Hepatic stellate cell (primary cell): Measurements from ENCODE around the gene ZNF324B.
"Not testable (repeated sequence)": the region's sequence is repeated elsewhere in the genome, so short reads cannot be mapped to it uniquely, and the experiment has no call there.

Experiments
- DNase-seq: peaks from one replicate; pipeline ENCODE4 v3.0.0; 2011; ENCODE audit warnings: low spot score

ZNF324B gene

GRCh38 chr19:58455306-58455705 is 3.9 kb downstream of the ZNF324B start:
- DNase-seq, result no peak

DNA sequence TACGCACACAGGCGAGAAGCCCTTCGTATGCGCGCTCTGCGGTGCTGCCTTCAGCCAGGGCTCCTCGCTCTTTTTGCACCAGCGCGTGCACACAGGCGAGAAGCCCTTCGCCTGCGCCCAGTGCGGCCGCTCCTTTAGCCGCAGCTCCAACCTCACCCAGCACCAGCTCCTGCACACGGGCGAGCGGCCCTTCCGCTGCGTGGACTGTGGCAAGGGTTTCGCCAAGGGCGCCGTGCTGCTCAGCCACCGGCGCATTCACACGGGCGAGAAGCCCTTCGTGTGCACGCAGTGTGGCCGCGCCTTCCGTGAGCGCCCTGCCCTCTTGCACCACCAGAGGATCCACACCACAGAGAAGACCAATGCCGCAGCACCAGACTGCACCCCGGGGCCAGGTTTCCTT is 4.7 kb downstream of the ZNF324B start:
- no peak for DNase-seq

GRCh38 chr19:58460039-58460438 is 8.6 kb downstream of the ZNF324B start:
- no peak for DNase-seq

GRCh38 chr19:58466089-58466759 is 14.8 kb downstream of the ZNF324B start:
- no peak for DNase-seq

DNA sequence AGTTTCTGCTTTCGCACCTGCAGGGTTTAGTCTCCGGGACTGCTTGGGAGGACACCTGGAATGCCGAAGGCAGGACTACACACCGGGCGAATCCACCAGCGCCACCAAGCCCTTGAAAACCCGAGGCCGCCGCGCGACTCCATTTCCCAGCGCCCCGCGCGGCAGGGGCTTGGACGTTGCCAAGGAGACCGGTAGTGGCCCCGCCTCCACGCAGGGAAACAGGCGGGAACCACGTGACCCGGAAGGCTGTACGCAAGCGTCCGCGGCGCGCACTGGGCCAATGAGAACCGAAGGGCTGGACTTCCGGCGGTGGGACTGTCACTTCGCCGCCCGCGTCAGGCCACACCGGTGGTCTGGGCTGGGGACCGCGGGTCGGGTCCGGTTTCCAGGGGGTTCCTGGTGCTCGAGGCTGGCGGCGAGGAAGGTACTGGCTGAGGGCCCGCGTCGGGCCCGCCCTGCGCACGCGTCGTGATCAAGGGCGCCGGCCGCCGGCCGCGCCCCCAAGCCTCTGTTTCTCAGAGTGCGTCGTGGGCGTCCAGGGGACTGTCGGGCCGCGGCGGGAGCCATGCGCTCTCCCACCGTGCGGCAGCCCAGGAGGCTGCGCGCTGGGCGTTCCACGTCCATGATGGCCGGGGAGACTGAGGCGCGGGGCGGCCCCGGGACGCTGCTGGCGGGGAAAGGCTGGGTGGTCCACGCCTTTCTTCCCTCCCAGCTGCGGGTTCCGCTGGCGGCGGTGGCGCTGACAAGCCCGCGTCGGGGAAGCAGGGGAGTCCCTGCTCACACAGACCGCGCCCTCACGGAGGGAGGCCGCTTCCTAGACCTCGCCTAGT is 15.6 kb downstream of the ZNF324B start, which contains the start of gene ZNF324:
ZNF324 (plus strand) TSS at position 321 of the 830 bp plus-strand sequence. CDS start 2,106 bp downstream, outside the sequence.
- peak; percentile 99 for DNase-seq

- no peak for DNase-seq
Measured at GRCh38 chr19:58468216-58468839, 16.9 kb downstream of the ZNF324B start.

GRCh38 chr19:58469241-58470013 is 18.0 kb downstream of the ZNF324B start:
- no peak for DNase-seq

DNA sequence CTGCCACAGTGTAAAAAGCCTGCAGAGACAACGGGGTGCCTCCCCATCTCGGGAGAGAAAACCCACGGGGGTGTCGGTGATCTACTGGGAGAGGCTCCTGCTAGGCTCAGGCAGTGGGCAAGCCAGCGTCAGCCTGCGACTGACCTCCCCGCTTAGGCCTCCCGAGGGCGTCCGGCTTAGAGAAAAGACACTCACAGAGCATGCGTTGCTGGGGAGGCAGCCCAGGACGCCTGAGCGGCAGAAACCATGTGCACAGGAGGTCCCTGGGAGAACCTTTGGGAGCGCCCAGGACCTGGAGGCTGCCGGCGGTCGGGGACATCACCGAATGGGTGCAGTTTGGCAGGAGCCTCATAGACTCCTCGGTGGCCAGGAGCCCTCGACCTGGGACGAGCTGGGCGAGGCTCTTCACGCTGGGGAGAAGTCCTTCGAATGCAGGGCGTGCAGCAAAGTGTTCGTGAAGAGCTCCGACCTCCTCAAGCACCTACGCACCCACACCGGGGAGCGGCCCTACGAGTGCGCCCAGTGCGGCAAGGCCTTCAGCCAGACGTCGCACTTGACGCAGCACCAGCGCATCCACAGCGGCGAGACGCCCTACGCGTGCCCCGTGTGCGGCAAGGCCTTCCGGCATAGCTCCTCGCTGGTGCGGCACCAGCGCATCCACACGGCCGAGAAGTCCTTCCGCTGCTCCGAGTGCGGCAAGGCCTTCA is 19.6 kb downstream of the ZNF324B start:
- DNase-seq, result not testable (repeated sequence)

DNA sequence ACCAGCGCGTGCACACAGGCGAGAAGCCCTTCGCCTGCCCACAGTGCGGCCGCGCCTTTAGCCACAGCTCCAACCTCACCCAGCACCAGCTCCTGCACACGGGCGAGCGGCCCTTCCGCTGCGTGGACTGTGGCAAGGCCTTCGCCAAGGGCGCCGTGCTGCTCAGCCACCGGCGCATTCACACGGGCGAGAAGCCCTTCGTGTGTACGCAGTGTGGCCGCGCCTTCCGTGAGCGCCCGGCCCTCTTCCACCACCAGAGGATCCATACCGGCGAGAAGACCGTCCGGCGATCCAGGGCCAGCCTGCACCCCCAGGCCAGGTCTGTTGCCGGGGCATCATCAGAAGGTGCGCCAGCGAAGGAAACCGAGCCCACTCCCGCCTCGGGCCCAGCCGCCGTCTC is 20.3 kb downstream of the ZNF324B start:
- no peak for DNase-seq

- DNase-seq, result no peak
Measured at GRCh38 chr19:58473775-58474174, 22.4 kb downstream of the ZNF324B start.

GRCh38 chr19:58474291-58474996 is 23.0 kb downstream of the ZNF324B start:
- peak; percentile 94 for DNase-seq

GRCh38 chr19:58474997-58475713 is 23.7 kb downstream of the ZNF324B start:
- no peak for DNase-seq

- DNase-seq, result peak; percentile 98
Measured at GRCh38 chr19:58475714-58476497, 24.5 kb downstream of the ZNF324B start, which contains the start of gene ZNF446. ZNF446 (plus strand) TSS chr19:58476352; CDS start chr19:58477219, 867 bp downstream.

DNA sequence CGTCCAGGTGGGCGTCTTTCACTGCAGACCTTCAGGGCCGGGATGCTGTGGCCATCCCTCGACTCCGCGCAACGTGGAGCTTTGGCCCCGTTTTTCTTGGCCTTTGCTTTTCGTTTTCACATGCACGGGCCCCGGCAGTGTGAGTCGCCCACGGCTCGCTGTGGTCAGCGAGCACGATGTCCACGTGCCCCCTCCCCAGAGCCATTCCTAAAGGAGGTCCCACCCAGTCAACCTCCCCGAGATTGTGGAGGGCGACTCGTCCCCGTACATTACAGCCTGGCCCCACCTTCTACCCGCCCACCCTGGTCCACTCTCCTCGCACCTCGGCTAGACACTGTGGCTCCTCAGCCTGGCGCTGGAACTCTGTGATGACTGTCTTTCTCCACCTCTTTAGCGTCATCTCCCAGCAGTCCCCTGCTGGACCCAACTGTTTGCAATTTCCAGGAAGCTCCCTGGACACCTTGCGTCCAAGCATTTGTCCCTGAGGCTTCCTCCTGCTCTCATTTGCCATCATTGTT is 25.1 kb downstream of the ZNF324B start:
- DNase-seq, result peak; percentile 62

DNA sequence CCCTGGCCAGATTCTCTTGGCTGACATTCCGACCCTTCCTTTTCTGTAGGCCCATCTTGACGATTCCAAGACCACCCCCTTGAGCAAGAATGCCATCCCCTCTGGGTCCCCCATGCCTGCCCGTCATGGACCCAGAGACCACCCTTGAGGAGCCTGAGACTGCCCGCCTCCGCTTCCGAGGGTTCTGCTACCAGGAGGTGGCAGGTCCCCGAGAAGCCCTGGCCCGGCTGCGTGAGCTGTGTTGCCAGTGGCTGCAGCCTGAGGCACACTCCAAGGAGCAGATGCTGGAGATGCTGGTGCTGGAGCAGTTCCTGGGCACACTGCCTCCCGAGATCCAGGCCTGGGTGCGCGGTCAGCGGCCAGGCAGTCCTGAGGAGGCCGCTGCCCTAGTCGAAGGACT is 25.7 kb downstream of the ZNF324B start:
- DNase-seq, result no peak

- no peak for DNase-seq
Measured at GRCh38 chr19:58477871-58478270, 26.4 kb downstream of the ZNF324B start.

GRCh38 chr19:58479303-58479702 is 27.9 kb downstream of the ZNF324B start:
- no peak for DNase-seq

DNA sequence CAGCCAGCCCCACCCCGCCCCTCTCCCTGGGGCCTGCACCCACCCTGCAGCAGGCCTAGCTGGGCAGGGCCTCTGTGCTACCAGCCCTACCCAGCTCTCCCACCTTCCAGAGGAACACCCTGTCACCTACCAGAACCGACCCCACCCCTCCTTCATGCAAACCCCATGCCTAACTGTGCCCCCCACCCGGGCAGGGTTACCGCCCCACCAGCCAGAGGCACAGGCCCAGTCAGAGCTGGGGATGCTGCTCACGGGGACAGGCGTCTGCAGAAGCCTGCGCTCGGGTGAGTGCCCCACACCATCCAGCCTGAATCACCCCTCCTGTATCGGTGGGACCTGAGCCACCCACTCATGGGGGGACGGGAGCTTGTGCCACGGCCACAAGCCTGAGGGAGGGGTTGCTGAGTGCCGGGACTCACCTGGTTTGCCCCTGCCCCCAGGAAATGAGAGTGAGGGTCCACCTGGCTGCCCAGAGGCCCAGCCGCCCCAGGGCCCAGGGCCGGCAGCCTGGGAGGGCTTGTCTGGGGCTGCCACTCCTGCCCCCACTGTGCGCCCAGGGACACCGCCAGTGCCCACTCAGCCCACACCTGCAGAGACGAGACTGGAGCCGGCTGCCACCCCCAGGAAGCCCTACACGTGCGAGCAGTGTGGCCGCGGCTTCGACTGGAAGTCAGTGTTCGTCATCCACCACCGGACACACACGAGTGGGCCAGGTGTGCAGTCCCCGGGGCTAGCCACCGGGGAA is 28.5 kb downstream of the ZNF324B start:
- no peak for DNase-seq
